Stimulated activated CD8-positive, alpha-beta memory T cell treated with anti-CD3 and anti-CD28 coated beads, Interleukin-15, amount 100 ng/mL, for 4 hours (primary cell): Measurements from ENCODE around the gene ANKH.

ENCODE experiments used
- DNase-seq, 2 donors: peaks; one replicate each; pipeline ENCODE4 v3.0.0-alpha.2; 2020; ENCODE audit warnings: low read depth in 2 of 2

The ANKH gene

DNA sequence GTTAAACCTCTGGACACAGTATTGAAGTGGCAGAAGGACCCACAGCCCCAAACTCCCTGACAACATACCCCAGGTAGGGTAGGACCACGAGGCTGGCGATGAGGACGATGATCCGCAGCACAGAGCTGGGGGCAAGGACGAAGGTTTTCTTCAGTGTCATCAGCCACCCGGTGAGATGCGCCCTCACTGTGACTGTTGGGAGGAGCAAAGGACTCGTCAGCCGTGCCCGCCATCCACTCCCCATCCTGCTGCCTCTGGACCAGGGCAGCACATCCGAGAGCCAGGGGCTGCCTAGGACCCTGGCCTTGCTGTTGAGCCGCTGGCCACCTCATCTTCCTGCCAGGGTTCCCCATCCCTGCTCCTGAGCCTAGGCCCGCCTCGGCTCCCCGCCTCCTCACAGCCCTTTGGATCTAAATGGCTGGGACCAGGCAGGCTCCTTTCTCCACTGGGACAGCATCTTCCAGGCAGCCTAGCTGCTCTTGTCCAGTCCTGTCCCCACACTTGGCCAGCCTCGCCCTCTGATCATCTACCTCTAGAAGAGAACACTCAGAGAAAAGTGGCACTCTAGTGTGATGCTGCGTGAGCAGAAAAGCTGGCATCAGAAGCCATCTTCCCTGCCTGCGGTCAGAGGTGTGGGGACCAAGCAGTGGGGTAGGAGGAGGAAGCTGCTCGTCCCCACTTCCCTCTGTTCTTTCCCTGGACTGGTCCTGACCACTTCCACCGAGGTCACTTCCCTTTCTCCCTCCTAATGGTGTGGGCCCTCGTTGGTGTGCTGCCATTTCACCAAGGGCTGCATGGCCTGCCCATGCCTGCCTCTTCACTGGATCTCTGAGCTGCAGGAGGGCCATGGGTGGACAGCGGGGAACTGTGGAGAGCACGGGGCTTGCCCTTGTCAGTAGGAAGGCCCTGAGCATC, 157.8 kb downstream of the ANKH start:
- DNase-seq = no peak

DNA sequence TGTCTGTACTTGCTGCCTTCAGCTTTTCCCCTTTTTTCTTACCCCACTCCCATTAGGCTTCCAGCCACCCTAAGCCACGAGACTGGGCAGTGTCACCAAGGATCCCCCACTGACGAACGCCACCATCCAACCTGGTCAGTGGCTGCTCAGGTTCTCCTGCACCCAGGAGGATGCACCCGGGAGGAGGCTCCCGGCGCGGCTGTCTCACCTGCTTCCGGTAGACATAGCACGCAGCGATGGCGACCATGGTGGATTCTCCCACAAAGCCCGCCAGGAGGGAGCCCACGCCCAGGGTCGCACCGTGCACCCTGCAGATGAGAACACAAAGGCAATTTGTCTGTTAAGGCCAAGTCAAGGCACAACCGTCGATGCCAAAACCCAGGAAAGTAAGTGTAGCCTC, 158.9 kb downstream of the ANKH start:
- DNase-seq = no peak

DNA sequence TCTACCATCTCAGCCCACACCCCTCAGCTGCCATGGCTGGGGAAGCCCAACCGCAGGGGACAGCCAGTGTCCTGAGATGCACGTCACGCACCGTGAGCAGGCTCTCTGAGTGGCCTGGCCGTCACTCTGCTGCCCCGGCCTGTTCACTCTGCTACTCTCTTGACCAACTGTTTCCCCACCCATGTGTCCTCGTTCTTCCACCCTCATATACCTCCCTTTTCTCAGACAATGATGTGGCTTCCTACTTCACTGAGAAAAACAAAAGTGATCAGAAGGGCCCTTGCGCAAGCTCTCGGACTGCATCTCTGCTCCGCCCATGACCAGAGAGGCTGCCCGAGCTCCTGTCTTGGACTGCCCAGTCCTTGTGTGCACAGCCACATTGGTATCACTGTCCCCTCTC, 159.4 kb downstream of the ANKH start:
- no peak for DNase-seq

DNA sequence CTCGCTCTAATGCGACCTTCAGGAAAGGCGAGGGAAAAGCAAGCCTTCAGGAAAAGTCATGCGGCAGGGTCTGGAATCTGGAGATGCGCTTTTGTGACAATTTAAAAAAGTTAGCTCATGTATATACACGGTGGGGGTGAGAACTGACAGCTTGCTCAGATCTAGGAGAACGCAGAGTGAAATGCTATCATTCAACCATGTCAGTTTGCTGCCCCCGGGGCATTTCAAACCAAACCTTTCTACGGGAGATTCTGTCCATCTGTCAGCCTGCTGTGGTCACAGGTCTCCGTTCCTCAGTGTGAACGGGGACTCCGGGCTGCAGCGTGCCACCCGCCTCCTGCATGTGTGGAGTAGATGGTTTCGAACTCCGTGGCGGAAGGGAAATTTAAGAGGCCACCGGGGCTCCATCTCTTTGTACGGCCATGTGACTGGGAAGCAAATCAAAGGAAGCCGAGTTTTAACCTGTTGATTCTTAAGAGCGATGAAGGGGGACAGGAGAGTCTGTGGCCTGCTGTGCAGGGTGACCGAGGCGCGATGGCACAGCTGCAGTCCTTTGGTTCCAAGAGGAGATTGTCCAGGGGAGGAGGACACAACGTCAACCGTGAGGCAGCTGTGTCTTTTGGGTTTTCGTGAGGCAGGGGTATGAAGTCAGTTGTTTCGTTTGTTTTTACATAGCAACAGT, 161.1 kb downstream of the ANKH start:
- no peak for DNase-seq

DNA sequence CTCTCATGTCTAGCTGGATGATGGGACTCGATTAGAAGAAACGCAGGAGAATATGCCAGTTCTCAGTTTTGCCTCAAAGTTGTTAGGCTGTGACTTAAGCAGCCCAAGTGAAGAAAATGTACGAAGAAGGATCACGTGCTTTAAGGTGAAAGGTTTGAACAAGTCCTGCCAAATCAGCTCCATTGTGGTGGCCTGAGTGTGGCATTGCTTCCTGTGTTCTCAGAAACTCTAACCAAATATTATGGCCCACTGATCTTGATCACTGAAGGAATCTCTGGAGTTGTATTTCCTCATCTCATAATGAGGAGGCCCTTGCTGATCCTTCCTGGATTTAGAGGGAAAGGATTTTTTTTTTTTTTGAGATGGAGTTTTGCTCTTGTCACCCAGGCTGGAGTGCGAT, 163.0 kb downstream of the ANKH start:
- DNase-seq = no peak

DNA sequence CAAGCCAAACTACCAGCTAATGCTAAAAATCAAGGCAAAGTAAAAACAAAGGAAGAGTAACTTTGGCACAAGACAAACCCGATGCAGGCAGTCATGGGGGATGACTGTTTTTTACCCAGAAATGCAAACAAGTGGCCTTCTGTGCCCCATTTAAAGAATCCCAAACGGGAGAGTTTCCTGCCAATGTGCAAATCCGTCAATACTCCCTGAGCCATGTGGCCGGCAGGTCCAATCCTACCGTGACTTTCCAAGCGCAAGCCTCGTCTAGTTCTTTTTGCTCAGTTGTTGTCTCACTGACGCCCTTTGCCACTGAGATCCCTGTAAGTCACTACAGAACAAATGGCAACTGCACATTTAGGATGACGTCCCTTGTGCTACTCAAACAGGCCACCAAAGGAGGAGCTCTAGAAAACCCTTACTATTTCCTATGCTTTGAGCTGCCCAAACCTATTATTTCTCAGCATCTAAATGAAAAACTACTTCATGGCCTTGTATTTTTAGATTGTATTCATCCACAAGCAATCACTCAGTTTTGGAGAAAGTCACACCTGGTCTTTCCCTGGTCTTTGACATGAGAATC, 163.7 kb downstream of the ANKH start:
- DNase-seq = no peak

DNA sequence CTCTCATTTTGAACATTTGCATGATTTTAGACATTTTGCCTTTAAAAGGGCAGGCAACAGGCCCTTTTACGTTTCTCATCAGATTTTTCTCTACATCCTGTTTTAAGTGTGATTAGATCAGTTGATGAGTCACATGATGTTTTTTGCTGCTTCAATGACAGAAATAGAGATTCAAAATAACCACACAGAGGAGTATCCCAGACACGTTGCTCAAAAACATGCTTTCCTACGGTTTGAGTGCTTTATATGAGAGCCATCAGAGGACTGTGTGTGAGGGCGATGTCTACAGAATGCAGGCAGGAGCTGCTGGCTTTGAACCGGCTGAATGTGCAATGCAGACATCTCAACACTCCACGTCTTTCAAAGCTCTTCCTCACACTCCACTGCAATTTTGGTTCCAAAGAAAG, 165.0 kb downstream of the ANKH start:
- DNase-seq = no peak

DNA sequence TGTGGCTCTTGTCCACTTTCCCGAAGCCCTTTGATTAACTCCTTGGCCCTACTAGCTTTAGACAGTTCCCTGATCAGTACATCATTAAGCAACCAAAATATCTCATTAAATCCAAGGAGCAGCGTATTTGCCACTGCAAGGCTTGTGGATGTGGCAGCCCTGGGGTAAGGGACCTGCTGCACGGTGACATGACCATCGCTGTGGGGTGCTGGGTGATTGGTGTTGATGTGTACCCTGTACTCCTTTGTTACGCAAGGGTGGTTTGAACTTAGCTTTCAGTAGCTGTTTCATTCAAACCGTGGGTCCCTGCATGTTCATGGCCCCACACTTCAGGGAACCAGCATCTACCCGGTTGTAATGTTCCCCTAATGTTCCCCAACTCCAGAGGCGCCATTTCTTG, 166.0 kb downstream of the ANKH start:
- no peak for DNase-seq

DNA sequence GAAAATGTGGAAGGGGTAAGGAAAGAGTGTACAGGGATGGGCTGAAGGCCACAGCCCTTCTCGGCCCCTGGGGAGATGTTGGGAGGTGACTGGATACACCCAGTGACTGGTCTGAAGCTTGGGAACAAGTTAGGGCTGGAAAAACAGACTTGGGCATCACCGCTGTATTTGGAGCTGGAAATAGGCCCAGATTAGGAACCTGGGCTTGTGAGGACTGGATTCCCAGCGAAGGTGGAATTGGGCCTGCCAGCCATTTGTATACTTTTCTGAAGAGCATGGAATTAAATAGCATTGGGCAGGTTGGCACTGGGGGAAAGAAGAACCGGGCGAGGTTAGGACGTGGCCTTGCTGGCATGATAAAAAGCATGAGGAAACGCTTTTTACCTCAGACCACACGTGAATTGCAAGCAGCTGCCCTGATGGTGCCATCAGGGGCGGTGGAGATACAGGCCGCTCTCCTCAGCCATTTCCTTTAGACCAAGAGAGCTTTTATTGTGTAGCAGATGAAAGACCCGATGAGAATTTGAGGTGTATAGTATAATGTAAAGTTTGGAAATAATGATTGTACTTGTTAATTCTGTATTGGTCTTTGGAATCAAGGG, 169.2 kb downstream of the ANKH start:
- no peak for DNase-seq

DNA sequence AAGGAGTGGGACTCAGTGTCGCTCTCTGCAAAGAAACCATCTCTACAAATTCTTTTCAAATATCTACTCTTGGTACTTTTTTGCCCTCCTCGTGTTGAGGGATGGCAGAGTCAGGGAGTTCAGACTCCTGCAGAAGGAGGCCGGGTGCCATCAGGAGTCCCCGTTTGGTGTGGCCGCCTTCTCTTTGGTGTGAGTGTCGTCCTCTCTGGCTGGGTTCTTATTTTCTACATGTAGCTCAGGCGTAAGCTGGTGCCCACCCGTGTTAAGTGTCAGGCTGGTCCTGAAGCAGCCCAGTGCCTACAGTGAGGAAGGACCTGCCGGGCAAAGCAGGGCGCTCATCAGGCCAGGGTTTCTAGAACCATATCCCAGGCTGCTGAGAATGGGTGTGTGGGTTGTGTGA, 170.0 kb downstream of the ANKH start:
- no peak for DNase-seq

DNA sequence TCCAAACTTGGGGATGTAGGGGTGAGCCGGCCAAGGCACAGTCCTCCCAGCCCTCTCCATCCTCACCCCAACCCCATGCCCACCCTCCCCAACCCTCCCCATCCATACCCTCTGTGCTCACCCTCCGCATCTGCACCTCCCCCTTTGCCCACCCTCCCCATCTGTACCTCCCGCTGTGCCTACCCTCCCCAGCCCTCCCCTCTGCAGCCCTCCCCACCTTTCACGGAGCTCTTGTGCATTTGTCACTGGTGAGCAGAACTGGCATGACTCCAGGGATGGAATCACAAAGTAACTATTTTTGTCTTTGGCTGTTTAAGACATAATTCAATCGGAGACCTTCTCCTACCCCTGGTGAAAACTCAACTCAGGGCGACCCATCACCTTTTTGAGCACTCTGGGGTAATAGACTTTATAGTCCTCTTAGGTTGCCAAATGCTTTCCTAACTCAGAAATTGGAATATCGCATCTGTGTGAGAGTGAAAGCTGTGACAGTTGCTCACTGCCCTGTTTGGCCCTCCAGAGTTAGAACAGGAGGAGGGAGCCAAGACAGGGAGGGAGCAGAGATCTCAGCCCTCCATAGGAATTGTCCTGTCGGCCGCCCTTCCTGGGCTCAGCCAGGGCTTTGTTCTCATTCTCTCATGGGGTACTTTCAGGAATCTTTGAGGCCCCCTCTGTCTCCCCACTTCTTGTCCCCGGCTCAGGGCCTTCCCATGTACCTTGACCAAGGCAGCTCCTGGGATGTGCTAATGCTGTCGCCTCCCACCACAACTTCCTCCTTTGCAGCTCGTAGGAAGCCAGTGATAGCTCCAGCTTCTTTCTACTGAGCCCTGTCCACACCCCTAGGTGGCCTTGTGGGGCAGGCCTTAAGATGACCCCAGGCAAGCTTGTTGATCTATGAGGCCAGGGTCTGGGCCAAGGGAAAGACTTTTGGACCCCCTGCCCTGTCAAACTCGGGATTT, 170.8 kb downstream of the ANKH start:
- DNase-seq = no peak

DNA sequence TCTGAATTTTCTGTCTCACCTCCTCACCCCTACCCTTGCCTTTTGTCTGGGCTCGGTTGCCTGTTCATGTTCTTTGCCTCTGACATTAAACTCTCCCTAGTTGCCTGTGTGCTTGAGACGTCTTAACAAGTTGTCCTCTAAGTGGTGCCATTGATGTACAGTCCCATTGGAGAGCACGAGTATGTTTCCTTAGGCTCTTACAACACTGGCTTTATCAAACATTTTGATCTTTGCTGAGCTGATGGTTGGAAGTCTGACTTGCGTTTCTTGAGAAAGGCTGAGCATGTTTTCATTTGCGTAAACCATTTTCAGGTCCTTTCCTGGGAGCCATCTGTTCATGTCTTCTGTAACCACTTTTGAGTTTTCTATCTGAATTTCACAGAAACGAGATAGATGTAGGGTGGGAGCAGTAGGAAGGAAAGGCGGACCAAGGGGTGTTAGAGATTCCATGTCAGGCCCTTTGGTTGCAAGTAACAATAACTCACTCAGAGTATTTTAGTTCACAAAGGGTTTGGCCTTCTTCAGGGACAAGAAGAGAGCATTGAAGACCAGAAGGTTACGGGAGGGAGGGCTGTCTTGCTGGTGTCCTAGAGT, 171.7 kb downstream of the ANKH start:
- no peak for DNase-seq

DNA sequence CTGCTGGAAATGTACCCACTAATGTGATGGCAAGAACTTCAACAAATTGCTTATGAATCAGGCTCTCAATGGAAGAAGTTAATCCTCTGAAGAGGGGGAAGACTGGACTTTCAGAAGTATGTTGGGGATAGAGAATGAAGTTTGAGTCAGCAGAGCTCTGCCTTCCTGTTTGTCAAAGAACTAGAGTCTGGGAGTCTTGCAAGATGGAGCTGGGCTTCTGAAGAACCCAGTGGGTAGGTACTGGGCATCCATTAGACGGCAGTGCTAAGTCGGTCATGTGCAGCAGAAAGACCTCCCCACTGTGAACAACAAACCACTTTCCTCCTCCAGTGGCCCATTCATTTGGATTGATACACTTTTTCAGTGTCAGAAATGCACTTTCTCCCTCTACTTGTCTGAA, 172.4 kb downstream of the ANKH start:
- no peak for DNase-seq

DNA sequence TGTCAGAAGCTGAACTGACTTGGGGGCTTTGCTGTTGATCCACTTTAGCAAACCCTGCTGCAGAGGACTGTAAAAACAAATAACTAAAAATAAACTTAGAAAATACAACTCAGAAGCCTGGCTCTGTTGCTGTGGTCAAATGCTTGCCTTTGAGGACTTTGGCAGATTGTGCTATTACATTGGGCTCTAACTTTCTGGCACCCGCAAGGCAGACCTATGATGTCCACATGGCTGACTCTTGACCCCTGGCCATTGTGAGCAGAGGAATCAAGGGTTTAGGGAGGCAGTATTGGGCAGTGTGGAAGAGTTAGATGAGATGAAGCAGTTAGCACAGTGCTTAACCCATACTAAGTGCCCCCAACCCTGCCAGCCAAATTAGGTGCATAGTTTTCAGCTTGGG, 173.1 kb downstream of the ANKH start:
- no peak for DNase-seq

DNA sequence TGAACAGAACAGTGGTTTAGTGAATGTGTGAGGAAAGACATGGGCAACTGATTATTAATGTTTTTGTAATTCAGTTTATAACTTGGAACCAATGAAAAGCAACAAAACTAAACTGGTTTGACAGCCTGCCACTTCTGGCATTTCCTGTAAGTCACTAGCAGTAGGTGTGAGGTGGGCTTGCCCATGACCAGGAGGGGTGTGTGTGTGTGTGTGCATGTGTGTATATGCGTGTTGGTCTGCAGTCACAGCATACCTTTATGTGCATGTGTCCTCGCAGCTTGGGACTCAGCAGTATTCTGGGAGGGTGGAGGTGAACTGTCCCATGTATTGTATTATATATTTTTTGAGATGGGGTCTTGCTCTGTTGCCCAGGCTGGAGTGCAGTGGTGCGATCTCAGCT, 174.7 kb downstream of the ANKH start:
- DNase-seq = no peak

DNA sequence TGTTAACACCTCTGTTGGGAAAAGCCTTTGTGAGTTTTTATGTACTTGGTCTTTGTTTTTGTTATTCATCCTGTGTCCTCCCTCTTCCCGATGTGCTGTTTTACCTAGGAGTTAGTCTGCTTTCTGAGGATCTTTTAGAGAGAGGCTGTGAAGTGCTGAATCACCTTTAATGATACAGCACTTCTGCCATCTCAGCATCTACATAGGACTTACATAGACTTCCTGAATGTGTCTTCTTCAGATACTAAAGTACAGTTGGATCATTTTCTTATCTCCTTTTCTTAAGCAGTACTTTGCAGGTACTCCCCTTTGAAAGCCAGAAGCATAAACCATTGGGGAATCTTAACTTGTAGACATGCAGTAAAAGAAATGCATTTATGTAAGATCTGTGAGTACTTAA, 175.5 kb downstream of the ANKH start:
- no peak for DNase-seq

DNA sequence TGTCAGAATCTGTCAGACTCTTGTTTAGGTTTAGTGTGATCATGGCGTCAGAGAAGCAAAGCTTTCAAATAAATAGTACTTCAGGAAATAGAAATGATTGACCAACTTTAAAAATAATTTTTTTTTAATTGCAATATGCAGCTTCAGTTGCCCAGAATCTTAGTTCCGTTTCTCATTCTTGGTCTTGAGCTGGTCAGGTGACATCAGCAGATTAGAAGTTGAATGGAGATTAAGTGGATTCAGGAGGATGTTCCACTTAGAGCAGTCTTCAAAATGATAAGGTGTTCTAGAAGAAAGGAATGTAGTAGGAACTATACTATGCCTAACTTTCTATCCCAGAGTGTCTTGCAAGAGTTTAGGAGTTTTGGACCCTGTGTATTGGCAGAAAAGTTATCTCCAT, 176.4 kb downstream of the ANKH start:
- no peak for DNase-seq

DNA sequence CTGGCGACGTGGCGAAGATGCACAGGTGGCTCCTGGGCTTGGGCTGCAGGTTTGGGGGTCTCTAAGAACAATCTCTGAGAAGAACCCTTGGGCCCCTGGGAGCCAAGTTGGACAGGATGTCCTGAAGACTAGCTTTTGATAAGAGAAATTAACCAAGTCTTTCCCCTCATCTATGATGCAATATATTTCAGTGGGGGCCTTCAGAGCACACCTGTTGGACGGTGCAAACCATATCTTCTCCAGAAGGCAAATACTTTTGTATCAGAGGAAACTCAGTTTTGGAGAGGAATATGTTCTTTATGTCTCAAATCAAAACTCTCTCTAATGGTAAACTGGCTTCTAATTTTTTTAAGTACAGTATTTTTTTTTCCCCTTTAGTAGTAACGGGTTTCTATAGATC, 178.5 kb downstream of the ANKH start:
- no peak for DNase-seq

DNA sequence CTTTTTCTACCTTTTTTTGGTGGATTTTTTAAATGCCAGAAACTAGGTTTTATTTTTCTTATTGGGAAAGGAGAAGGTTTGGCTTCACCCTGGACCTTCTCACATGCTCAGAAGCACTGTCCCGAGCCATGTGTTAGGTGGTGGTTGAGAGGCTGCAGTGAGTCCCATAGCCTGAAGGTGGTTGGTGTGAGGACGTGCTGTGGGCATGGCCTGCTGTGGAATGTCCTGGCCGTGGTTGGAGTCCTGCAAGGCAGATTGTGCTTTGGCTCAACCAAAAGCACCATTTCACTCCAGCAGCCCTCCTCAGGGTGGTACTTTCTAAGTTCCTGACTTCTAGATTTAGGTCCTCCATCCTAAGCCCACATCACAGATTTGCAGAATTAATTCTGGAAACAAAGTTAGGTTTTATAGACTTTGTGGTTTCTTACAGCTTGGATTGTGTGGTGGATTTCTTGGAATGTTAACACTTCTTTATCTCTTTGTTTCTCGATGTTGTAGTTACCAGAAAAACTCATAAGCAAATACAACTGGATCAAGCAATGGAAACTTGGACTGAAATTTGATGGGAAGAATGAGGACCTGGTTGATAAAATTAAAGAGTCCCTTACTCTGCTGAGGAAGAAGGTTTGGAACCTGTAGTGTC, 184.4 kb downstream of the ANKH start:
- DNase-seq = no peak

DNA sequence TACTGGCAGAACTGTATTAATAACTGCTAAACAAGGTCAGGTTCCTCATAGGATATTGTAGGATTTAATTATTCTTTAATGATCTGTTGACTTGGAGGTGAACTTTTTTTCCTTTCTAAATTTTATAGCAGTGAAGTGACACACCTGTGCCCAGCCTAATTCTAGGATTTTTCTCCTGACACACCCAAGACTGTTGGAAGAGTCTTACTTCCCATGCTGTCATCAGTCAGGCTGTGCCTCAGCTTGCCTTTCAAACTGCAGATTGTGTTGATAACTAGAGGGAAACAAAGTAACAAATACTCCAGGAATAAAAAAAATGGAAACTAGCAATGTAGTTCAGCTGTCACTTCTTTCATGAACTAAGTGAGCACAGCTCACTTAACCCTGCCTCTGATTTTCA, 185.1 kb downstream of the ANKH start:
- DNase-seq = no peak

DNA sequence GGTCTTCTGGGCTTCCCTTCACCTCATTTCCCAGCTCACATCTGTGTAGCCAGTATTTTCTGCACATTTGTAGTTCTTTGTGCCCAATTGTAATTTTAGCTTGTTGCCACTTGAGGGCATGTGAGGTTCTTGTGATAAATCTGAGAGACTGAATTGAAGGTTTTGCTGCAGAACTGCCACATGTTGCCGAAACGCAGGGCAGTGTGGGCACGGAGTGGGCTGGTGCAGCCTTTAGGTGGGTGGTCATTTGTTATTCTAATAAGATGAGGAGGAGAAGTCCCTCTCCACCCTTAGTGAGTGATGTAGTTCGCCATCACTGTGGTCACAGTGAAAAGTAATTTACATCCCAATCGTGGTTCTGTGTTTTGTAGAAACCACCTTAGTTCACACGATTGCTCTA, 185.8 kb downstream of the ANKH start:
- no peak for DNase-seq
